SIG-M5 treated with dmso at 0.1 percent for 504 hours (cell line): ENCODE data around the gene CYREN.
A peak's percentile ranks its signal among the peaks of the same experiment; 100 is the strongest.
"Not testable (repeated sequence)": the region's sequence is repeated elsewhere in the genome, so short reads cannot be mapped to it uniquely, and the experiment has no call there.

Source experiments
- DNase-seq: peaks from one replicate; lab custom pipeline; 2025; ENCODE audit not compliant: unreplicated experiment; lab: John Stamatoyannopoulos, UW

The CYREN gene

GRCh38 chr7:135160858-135161653 lies 9.5 kb downstream of the CYREN start:
- DNase-seq = peak; percentile 72

- peak; percentile 10 for DNase-seq
Measured at GRCh38 chr7:135160098-135160857, 10.2 kb downstream of the CYREN start.

- no peak for DNase-seq
Measured at GRCh38 chr7:135159359-135160085, 11.0 kb downstream of the CYREN start.

GRCh38 chr7:135158874-135159273 lies 11.6 kb downstream of the CYREN start:
- no peak for DNase-seq

GRCh38 chr7:135158141-135158655 lies 12.3 kb downstream of the CYREN start:
- no peak for DNase-seq

GRCh38 chr7:135156290-135156689 lies 14.2 kb downstream of the CYREN start:
- no peak for DNase-seq

- DNase-seq = no peak
Measured at GRCh38 chr7:135154734-135155133, 15.8 kb downstream of the CYREN start.

- DNase-seq = no peak
Measured at GRCh38 chr7:135152442-135152841, 18.1 kb downstream of the CYREN start.

- DNase-seq = no peak
Measured at GRCh38 chr7:135151533-135151932, 19.0 kb downstream of the CYREN start.

GRCh38 chr7:135151132-135151531 lies 19.4 kb downstream of the CYREN start:
- no peak for DNase-seq

GRCh38 chr7:135150072-135150782 lies 20.3 kb downstream of the CYREN start:
- DNase-seq = no peak

GRCh38 chr7:135147899-135148721 lies 22.4 kb downstream of the CYREN start, which contains the start of gene TMEM140:
Gene TMEM140, plus strand, starts transcription at chr7:135148072. Its CDS starts 16,370 bp downstream, at chr7:135164442.
- DNase-seq = peak; percentile 46

- DNase-seq = no peak
Measured at GRCh38 chr7:135147341-135147898, 23.1 kb downstream of the CYREN start.

- DNase-seq = no peak
Measured at GRCh38 chr7:135143885-135144668, 26.4 kb downstream of the CYREN start.

GRCh38 chr7:135129579-135129978 lies 40.9 kb downstream of the CYREN start:
- no peak for DNase-seq

- no peak for DNase-seq
Measured at GRCh38 chr7:135128931-135129330, 41.6 kb downstream of the CYREN start.

- DNase-seq = not testable (repeated sequence)
Measured at GRCh38 chr7:135124631-135125030, 45.9 kb downstream of the CYREN start.

GRCh38 chr7:135121868-135122267 lies 48.6 kb downstream of the CYREN start:
- DNase-seq = no peak

- no peak for DNase-seq
Measured at GRCh38 chr7:135117096-135117495, 53.4 kb downstream of the CYREN start.
